A673 (cell line): ENCODE results near the gene TSPAN10. TPM values are rescaled to one million over a fixed set of nuclear protein-coding genes. Genes with fewer than 3 reads are reported as not detected.

ENCODE experiments used
- BruUV-seq: library from RNA; stranded (reverse); fragments of 400-500 nt; replicated peaks from 2 replicates; lab custom pipeline; 2021; lab: Mats Ljungman, UMichigan
- CTCF ChIA-PET: fragments of 300-600 bp; sonication (Branson Sonifier 250); formaldehyde crosslinking; loops from one replicate; lab custom pipeline; 2022; ENCODE audit warnings: antibody characterized with exemption; lab: Charles Lee
- POLR2A ChIA-PET: fragments of 300-600 bp; sonication (Branson Sonifier 250); formaldehyde crosslinking; loops from one replicate; lab custom pipeline; 2022; ENCODE audit warnings: antibody characterized with exemption; ENCODE audit not compliant: low non-redundant PET; lab: Charles Lee
- DNase-seq: peaks from one replicate; pipeline ENCODE4 v3.0.0-alpha.2; 2015; ENCODE audit warnings: low spot score
- H3K27ac ChIP-seq: fragments of 200-600 bp; sonication (generic); 2 replicates; pipeline ENCODE4 v1.5.1; 2016; ENCODE audit warnings: mixed run types, low read depth, mild to moderate bottlenecking, mixed read lengths, antibody characterized with exemption, low read length; ENCODE audit not compliant: poor library complexity, severe bottlenecking
- H3K27me3 ChIP-seq: fragments of 200-600 bp; sonication (generic); replicated peaks from 2 replicates; pipeline ENCODE4 v1.6.1; 2017; ENCODE audit warnings: mixed run types, low read depth, mild to moderate bottlenecking, mixed read lengths, antibody characterized with exemption, low read length; ENCODE audit not compliant: insufficient read depth, poor library complexity
- H3K36me3 ChIP-seq: fragments of 200-600 bp; sonication (generic); 2 replicates; pipeline ENCODE4 v1.6.1; 2016; ENCODE audit warnings: mixed run types, mild to moderate bottlenecking, mixed read lengths, antibody characterized with exemption, low read length; ENCODE audit not compliant: insufficient read depth, poor library complexity, severe bottlenecking
- H3K4me1 ChIP-seq: fragments of 200-600 bp; sonication (generic); 2 replicates; pipeline ENCODE4 v1.6.1; 2017; ENCODE audit warnings: mixed run types, mild to moderate bottlenecking, mixed read lengths, antibody characterized with exemption, low read length; ENCODE audit not compliant: insufficient read depth, poor library complexity, severe bottlenecking
- H3K4me3 ChIP-seq: fragments of 200-600 bp; sonication (generic); 2 replicates; pipeline ENCODE4 v1.5.1; 2016; ENCODE audit warnings: low read depth, mixed run types, mild to moderate bottlenecking, mixed read lengths, low read length; ENCODE audit not compliant: poor library complexity, severe bottlenecking
- H3K9me3 ChIP-seq: fragments of 200-600 bp; sonication (generic); 2 replicates; pipeline ENCODE4 v1.6.1; 2016; ENCODE audit warnings: mixed run types, low read depth, mild to moderate bottlenecking, mixed read lengths, antibody characterized with exemption, low read length; ENCODE audit not compliant: poor library complexity, severe bottlenecking
- EZH2 ChIP-seq: fragments of 200-600 bp; sonication (generic); IDR thresholded peaks from 2 replicates; pipeline ENCODE4 v1.6.1; 2017; ENCODE audit warnings: borderline replicate concordance, low read depth, mild to moderate bottlenecking, mixed read lengths, antibody characterized with exemption, low read length; ENCODE audit not compliant: poor library complexity, severe bottlenecking
- intact Hi-C: fragments of 100-400 bp; cut with micrococcal nuclease; formaldehyde crosslinking; loops from one replicate; pipeline ENCODE4 v1.10.0; 2022; ENCODE audit not compliant: unreplicated experiment
- total RNA-seq: library from RNA; stranded (reverse); gene quantifications from 2 replicates; pipeline ENCODE4 v1.2.3, GENCODE V29; 2021
- TF ChIP-seq, protein P1 (sequence below): fragments of 300-800, 200-600 bp; sonication (generic); conservative IDR thresholded peaks from 2 replicates; pipeline ENCODE4 v1.5.1; 2017; ENCODE audit warnings: low read depth, mild to moderate bottlenecking, antibody characterized with exemption, low read length, moderate library complexity, mixed read lengths

Gene TSPAN10
- total RNA-seq, 1 experiment from 2014 or later: 1.1 TPM

- H3K4me1 ChIP-seq: peaks cover 9% of the 10 kb centered on the region
- intact Hi-C loops: no loop called here
- H3K27ac ChIP-seq: no peak overlapping the region
- CTCF ChIA-PET: no interaction called here
- TF ChIP-seq, protein P1, sequence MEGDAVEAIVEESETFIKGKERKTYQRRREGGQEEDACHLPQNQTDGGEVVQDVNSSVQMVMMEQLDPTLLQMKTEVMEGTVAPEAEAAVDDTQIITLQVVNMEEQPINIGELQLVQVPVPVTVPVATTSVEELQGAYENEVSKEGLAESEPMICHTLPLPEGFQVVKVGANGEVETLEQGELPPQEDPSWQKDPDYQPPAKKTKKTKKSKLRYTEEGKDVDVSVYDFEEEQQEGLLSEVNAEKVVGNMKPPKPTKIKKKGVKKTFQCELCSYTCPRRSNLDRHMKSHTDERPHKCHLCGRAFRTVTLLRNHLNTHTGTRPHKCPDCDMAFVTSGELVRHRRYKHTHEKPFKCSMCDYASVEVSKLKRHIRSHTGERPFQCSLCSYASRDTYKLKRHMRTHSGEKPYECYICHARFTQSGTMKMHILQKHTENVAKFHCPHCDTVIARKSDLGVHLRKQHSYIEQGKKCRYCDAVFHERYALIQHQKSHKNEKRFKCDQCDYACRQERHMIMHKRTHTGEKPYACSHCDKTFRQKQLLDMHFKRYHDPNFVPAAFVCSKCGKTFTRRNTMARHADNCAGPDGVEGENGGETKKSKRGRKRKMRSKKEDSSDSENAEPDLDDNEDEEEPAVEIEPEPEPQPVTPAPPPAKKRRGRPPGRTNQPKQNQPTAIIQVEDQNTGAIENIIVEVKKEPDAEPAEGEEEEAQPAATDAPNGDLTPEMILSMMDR: no peak
- TF ChIP-seq EZH2: no peak
- H3K27me3 ChIP-seq: no peaks in the 10 kb centered on the region
- peaks cover 61% of the 10 kb centered on the region for H3K36me3 ChIP-seq
- no peak for DNase-seq
- POLR2A ChIA-PET: no interaction called here
- no peaks in the 10 kb centered on the region for H3K9me3 ChIP-seq
- no peak overlapping the region for H3K4me3 ChIP-seq
- no TSS peak for BruUV-seq
These were observed 51.0 kb downstream of the TSPAN10 start for GRCh38 chr17:81687770-81688541.

DNA sequence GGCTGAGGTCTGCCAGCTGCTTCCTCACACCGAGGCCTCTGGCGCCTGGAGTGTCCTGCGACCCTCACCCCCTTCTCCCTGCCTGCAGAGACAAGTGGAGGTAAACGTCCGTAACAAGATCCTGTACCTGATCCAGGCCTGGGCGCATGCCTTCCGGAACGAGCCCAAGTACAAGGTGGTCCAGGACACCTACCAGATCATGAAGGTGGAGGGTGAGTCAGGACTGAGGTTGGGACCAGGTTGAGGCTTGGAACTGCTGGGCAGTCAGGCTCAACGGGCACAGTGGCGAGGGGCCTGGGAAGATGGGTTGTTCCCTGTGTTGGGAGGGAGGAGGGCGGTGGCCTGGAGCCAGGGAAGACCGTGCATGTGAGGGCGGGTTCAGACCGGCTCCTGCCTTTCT lies 51.6 kb downstream of the TSPAN10 start:
- Histone ChIP-seq H3K4me1 (peaks cover 9% of the 10 kb centered on the region), H3K27ac (no peak overlapping the region), H3K4me3 (no peak overlapping the region), H3K36me3 (peaks cover 68% of the 10 kb centered on the region), H3K9me3 (no peaks in the 10 kb centered on the region), H3K27me3 (no peaks in the 10 kb centered on the region)
- ChIA-PET POLR2A (no interaction called here), CTCF (no interaction called here)
- no peak for DNase-seq
- intact Hi-C loops: no loop called here
- TF ChIP-seq, protein P1: no peak
- TF ChIP-seq EZH2: no peak
- no TSS peak for BruUV-seq

DNA sequence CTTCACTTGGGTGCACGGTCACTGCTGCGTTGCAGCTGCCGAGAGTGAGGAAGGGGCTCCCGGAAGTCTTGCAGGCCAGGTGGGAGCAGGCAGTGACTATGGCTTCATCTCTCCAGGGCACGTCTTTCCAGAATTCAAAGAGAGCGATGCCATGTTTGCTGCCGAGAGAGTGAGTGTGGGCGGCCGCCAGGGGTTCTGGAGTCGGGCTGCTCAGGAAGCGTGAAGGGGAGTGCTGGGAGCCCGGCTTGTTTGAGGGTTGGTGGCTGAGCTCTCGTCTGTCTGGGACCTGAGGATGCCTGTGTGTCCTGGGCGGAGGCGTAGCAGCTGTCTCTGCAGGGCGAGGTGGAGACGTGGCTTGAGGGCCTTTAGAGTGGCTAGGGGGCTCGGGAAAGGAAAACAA lies 53.1 kb downstream of the TSPAN10 start:
- TF ChIP-seq EZH2: no peak
- TF ChIP-seq, protein P1: no peak
- intact Hi-C loops: no loop called here
- no peak overlapping the region for H3K27ac ChIP-seq
- ChIA-PET CTCF (interaction anchor here (0.6 kb wide), 1 partner anchor 10 kb away, joined by 4 read pairs; no protein-coding TSS in a partner anchor), POLR2A (no interaction called here)
- DNase-seq: no peak
- peaks cover 3% of the 10 kb centered on the region for H3K4me1 ChIP-seq
- H3K4me3 ChIP-seq: no peak overlapping the region
- no TSS peak for BruUV-seq
- peaks cover 80% of the 10 kb centered on the region for H3K36me3 ChIP-seq
- no peaks in the 10 kb centered on the region for H3K9me3 ChIP-seq
- no peaks in the 10 kb centered on the region for H3K27me3 ChIP-seq
